CD4-positive, CD25-positive, alpha-beta regulatory T cell (primary cell): ENCODE results near the gene ARID5A. TPM values are rescaled to one million over a fixed set of nuclear protein-coding genes. Genes with fewer than 3 reads are reported as not detected.
A peak's percentile ranks its signal among the peaks of the same experiment; 100 is the strongest.

Experiments
- ATAC-seq, 2 donors: fragments of 150-1000 bp; cut with Tn5 transposase; one replicate each; pipeline ENCODE4 v1.10.0; 2021; ENCODE audit warnings: low read depth in 2 of 2, moderate number of reproducible peaks in 2 of 2, moderate library complexity in 1 of 2
- DNase-seq, 3 donors: peaks; one replicate each; pipeline versions ENCODE4 v3.0.0 to v3.0.0-alpha.2; 2012 to 2022; ENCODE audit warnings: mixed read lengths in 1 of 3
- H3K27ac ChIP-seq: one replicate; pipeline ENCODE4 v1.7.0; 2013; ENCODE audit warnings: mild to moderate bottlenecking, low read length; ENCODE audit not compliant: insufficient read depth, poor library complexity, severe bottlenecking
- H3K27me3 ChIP-seq: one replicate; pipeline ENCODE4 v1.7.0; 2013; ENCODE audit warnings: low read length; ENCODE audit not compliant: control insufficient read depth, insufficient read depth
- H3K36me3 ChIP-seq: one replicate; pipeline ENCODE4 v1.7.0; 2013; ENCODE audit warnings: mild to moderate bottlenecking, low read length, moderate library complexity; ENCODE audit not compliant: control insufficient read depth, insufficient read depth
- H3K4me1 ChIP-seq: 2 replicates; pipeline ENCODE4 v1.7.0; 2013; ENCODE audit warnings: mild to moderate bottlenecking, low read length; ENCODE audit not compliant: insufficient read depth, control insufficient read depth, poor library complexity, severe bottlenecking
- H3K4me3 ChIP-seq: one replicate; pipeline ENCODE4 v1.7.0; 2013; ENCODE audit warnings: low read depth, mild to moderate bottlenecking, low read length, moderate library complexity
- H3K9me3 ChIP-seq, 2 experiments: 1 replicate in 1 of 2; 2 replicates in 1 of 2; pipeline ENCODE4 v1.7.0; 2013; ENCODE audit warnings: low read length in 2 of 2, mild to moderate bottlenecking in 1 of 2, moderate library complexity in 1 of 2; ENCODE audit not compliant: control insufficient read depth in 2 of 2
- H3K27ac Mint-ChIP-seq, 3 donors: one replicate each; pipeline ENCODE4 v1.8.0; 2020 to 2022; ENCODE audit warnings: mild to moderate bottlenecking in 3 of 3, mixed read lengths in 3 of 3, moderate library complexity in 2 of 3
- H3K27me3 Mint-ChIP-seq: one replicate; pipeline ENCODE4 v1.8.0; 2022; ENCODE audit warnings: mild to moderate bottlenecking, mixed read lengths
- H3K36me3 Mint-ChIP-seq: one replicate; pipeline ENCODE4 v1.8.0; 2020; ENCODE audit warnings: mixed read lengths
- H3K4me1 Mint-ChIP-seq, 4 donors: one replicate each; pipeline ENCODE4 v1.8.0; 2020 to 2022; ENCODE audit warnings: mixed read lengths in 4 of 4, mild to moderate bottlenecking in 1 of 4
- H3K4me3 Mint-ChIP-seq, 4 donors: one replicate each; pipeline ENCODE4 v1.8.0; 2020 to 2022; ENCODE audit warnings: mild to moderate bottlenecking in 4 of 4, mixed read lengths in 4 of 4, moderate library complexity in 3 of 4
- H3K9me3 Mint-ChIP-seq, 7 donors: one replicate each; pipeline ENCODE4 v1.8.0; 2020 to 2022; ENCODE audit warnings: mixed read lengths in 7 of 7, mild to moderate bottlenecking in 3 of 7, moderate library complexity in 2 of 7
- polyA plus RNA-seq, 4 donors: library from polyadenylated mRNA; unstranded; fragments of 300-500 nt; fragmentation: Illumina TruSeq; gene quantifications; one replicate each; pipeline ENCODE4 v1.2.3, GENCODE V29; 2021
- total RNA-seq: library from RNA; stranded (reverse); gene quantifications from one replicate; pipeline ENCODE4 v1.2.3, GENCODE V29; 2022

The ARID5A gene
- total and polyA plus RNA-seq, 5 donors from 2014 or later = 63.5 to 180 (median 82.1) TPM

DNA sequence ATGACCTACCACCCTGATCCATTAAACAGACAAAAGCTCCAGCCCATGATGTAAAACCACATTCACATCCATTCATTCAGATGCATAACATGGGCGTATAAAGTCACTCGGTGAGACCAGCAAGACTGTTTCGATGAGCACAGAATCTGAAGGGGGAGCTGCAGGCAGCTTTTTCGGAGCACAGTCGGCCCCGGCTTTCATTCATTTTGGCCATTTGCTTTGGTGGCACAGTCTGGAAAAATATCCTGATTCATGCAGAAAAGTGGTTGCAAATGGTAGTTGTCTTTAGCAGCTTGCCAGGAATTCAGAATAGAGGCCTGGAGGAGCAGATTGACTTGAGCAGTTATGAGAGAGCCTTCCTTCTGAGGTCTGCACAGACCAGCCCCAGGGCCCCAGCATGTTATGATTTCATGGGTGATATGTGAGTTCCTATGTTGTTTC lies 11.2 kb downstream of the ARID5A start:
- DNase-seq (no peak), ATAC-seq (no peak)
- H3K36me3 Mint-ChIP-seq = peaks cover 20% of the 10 kb centered on the region
- no peaks in the 10 kb centered on the region for H3K9me3 ChIP-seq
- peaks cover 41% of the 10 kb centered on the region for H3K4me1 ChIP-seq
- H3K9me3 Mint-ChIP-seq = no peaks in the 10 kb centered on the region
- H3K27ac Mint-ChIP-seq = peak overlapping the region in 2 of 3 donors; percentile 85 to 93
- H3K4me3 ChIP-seq = no peak overlapping the region
- no peaks in the 10 kb centered on the region for H3K27me3 ChIP-seq
- peak overlapping the region in 1 of 4 donors; percentile 66 for H3K4me3 Mint-ChIP-seq
- H3K36me3 ChIP-seq = peaks cover 69% of the 10 kb centered on the region
- H3K27ac ChIP-seq = no peak overlapping the region
- no peaks in the 10 kb centered on the region for H3K27me3 Mint-ChIP-seq
- H3K4me1 Mint-ChIP-seq = peaks cover 23 to 52% (median 39%) of the 10 kb centered on the region in 4 donors

DNA sequence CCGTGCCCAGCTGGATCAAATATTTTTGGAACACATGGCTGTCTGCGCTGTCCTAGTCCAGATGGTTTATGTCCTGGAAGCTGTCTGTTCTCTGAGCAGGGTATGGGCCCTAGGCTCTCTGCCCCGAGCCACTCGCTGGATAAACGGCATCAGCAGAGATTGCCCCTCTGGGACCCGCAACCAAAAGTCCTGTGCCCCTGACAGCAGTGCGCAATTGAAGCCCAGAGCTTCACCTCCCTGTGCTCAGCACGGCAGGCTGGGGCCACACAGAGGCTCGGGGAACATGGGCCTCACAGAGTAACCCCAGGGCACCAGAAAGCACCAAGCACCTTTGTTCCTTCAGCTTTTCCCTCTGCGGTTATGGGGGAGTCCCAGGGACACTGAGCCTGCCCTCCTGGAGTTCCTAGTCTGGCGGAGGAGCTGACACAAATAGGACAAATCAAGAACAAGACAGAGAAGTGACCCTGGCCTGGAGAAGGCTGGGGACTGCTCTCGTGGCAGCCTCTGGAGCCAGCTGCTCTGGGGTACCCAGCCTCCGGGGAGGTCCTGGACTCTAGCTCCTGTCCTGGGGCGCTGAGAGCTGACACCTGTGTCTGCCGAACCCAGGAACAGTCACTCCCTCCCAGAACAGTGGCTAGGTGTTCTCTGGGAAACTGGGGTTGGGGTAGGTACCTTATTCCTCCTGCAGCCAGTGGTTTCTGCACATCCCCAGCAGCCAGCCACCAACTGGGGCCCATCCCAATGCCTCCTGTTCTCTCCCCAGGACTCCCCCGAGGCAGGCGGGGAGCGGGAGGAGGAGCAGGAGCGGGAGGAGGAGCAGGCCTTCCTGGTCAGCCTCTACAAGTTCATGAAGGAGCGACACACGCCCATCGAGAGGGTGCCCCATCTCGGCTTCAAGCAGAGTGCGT lies 12.3 kb downstream of the ARID5A start:
- H3K36me3 ChIP-seq = peaks cover 64% of the 10 kb centered on the region
- H3K4me3 Mint-ChIP-seq = no peak overlapping the region
- H3K9me3 Mint-ChIP-seq = no peaks in the 10 kb centered on the region
- no peak for DNase-seq
- no peaks in the 10 kb centered on the region for H3K9me3 ChIP-seq
- no peaks in the 10 kb centered on the region for H3K27me3 ChIP-seq
- peaks cover 39% of the 10 kb centered on the region for H3K4me1 ChIP-seq
- H3K4me1 Mint-ChIP-seq = peaks cover 17 to 50% (median 33%) of the 10 kb centered on the region in 4 donors
- ATAC-seq = no peak
- H3K27me3 Mint-ChIP-seq = no peaks in the 10 kb centered on the region
- H3K27ac Mint-ChIP-seq = peak overlapping the region in 1 of 3 donors; percentile 20
- H3K4me3 ChIP-seq = no peak overlapping the region
- H3K36me3 Mint-ChIP-seq = peaks cover 14% of the 10 kb centered on the region
- H3K27ac ChIP-seq = peak overlapping the region; percentile 33

GRCh38 chr2:96549466-96549785 lies 12.9 kb downstream of the ARID5A start:
- Histone ChIP-seq H3K9me3 (no peaks in the 10 kb centered on the region), H3K4me1 (peaks cover 39% of the 10 kb centered on the region), H3K27ac (peak overlapping the region; percentile 33), H3K4me3 (no peak overlapping the region), H3K36me3 (peaks cover 59% of the 10 kb centered on the region), H3K27me3 (no peaks in the 10 kb centered on the region)
- Mint-ChIP-seq H3K27me3 (no peaks in the 10 kb centered on the region), H3K27ac (peak overlapping the region in 1 of 3 donors; percentile 20), H3K9me3 (no peaks in the 10 kb centered on the region), H3K36me3 (peaks cover 10% of the 10 kb centered on the region), H3K4me3 (peak overlapping the region in 1 of 4 donors; percentile 25), H3K4me1 (peaks cover 11 to 50% (median 27%) of the 10 kb centered on the region in 4 donors)
- no peak for ATAC-seq
- DNase-seq = no peak

DNA sequence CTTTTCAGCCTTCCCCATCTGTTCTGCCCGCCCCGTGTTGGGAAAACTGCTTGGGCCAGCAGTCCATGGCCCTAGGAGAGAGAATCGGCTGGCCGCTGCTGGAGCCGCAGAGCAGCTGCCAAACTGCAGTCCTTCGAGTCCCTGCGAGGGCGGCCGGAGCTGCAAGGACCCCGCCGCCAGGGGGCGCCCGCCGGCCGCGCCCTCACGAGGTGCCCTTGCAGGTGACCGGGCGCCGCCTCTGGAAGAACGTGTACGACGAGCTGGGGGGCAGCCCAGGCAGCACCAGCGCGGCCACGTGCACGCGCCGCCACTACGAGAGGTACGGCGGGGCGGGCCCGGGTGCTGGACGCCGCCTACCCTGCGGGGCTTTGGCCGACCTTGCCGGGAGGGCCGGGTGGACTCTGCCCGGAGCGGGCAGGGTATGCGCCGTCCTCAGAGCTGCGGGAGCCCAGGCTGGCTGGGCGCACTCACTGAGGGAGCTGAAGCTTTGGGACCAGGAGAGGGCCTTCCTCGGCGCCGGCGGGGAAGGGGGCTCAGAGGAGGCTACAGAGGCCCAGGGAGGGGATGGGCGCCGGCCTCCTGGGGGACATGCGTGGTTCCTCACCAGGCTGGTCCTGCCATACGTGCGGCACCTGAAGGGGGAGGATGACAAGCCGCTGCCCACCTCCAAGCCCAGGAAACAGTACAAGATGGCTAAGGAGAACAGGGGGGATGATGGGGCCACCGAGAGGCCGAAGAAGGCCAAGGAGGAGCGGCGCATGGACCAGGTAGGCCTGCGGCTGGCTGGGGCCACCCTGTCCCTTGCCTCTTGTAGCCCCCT lies 13.6 kb downstream of the ARID5A start:
- H3K9me3 Mint-ChIP-seq = no peaks in the 10 kb centered on the region
- DNase-seq (no peak), ATAC-seq (no peak)
- no peak overlapping the region for H3K27ac Mint-ChIP-seq
- H3K4me1 Mint-ChIP-seq = peaks cover 6 to 50% (median 21%) of the 10 kb centered on the region in 4 donors
- Histone ChIP-seq H3K27me3 (no peaks in the 10 kb centered on the region), H3K4me3 (no peak overlapping the region), H3K27ac (no peak overlapping the region), H3K36me3 (peaks cover 54% of the 10 kb centered on the region), H3K4me1 (peaks cover 36% of the 10 kb centered on the region), H3K9me3 (no peaks in the 10 kb centered on the region)
- H3K36me3 Mint-ChIP-seq = peaks cover 5% of the 10 kb centered on the region
- H3K4me3 Mint-ChIP-seq = peak overlapping the region in 1 of 4 donors; percentile 25
- no peaks in the 10 kb centered on the region for H3K27me3 Mint-ChIP-seq

GRCh38 chr2:96550787-96551604 lies 14.4 kb downstream of the ARID5A start:
- peaks cover 54% of the 10 kb centered on the region for H3K36me3 ChIP-seq
- H3K27me3 ChIP-seq = no peaks in the 10 kb centered on the region
- DNase-seq = no peak
- Mint-ChIP-seq H3K4me1 (peaks cover 4 to 44% (median 15%) of the 10 kb centered on the region in 4 donors), H3K27me3 (no peaks in the 10 kb centered on the region), H3K36me3 (peaks cover 4% of the 10 kb centered on the region), H3K4me3 (no peak overlapping the region), H3K9me3 (no peaks in the 10 kb centered on the region), H3K27ac (no peak overlapping the region)
- no peak overlapping the region for H3K27ac ChIP-seq
- H3K4me1 ChIP-seq = peaks cover 28% of the 10 kb centered on the region
- H3K4me3 ChIP-seq = no peak overlapping the region
- ATAC-seq = no peak
- no peaks in the 10 kb centered on the region for H3K9me3 ChIP-seq

- no peak for ATAC-seq
- Mint-ChIP-seq H3K36me3 (no peaks in the 10 kb centered on the region), H3K9me3 (peaks cover 0 to under 1% (median 0%) of the 10 kb centered on the region in 7 donors), H3K4me3 (no peak overlapping the region), H3K4me1 (peaks cover 0 to 38% (median 13%) of the 10 kb centered on the region in 4 donors), H3K27me3 (no peaks in the 10 kb centered on the region), H3K27ac (no peak overlapping the region)
- peaks cover 20% of the 10 kb centered on the region for H3K4me1 ChIP-seq
- H3K9me3 ChIP-seq = no peaks in the 10 kb centered on the region
- no peaks in the 10 kb centered on the region for H3K27me3 ChIP-seq
- DNase-seq = no peak
- H3K36me3 ChIP-seq = peaks cover 50% of the 10 kb centered on the region
- no peak overlapping the region for H3K27ac ChIP-seq
- H3K4me3 ChIP-seq = no peak overlapping the region
Measured at GRCh38 chr2:96551605-96552314, 15.2 kb downstream of the ARID5A start.
